Fibroblast of the aortic adventitia (primary cell): ENCODE results near the gene RAB19. TPM values are rescaled to one million over a fixed set of nuclear protein-coding genes. Genes with fewer than 3 reads are reported as not detected.

Experiments used
- DNase-seq: peaks from one replicate; pipeline ENCODE4 v3.0.0-alpha.2; 2010; ENCODE audit warnings: low read depth
- H3K4me3 ChIP-seq: 2 replicates; pipeline ENCODE4 v1.5.1; 2011; ENCODE audit warnings: low read depth, mild to moderate bottlenecking, control low read depth, low read length, moderate library complexity
- total RNA-seq: library from RNA; depleted of rRNA; stranded (reverse); fragments of >200 nt; gene quantifications from 2 replicates; pipeline ENCODE4 v1.2.3, GENCODE V29; 2012; ENCODE audit warnings: low replicate concordance
- TF ChIP-seq, protein P1 (sequence below): IDR thresholded peaks from 2 replicates; pipeline ENCODE4 v1.5.1; 2011; ENCODE audit warnings: mild to moderate bottlenecking, low read length, control low read depth, inconsistent platforms; ENCODE audit not compliant: insufficient read depth

RAB19 gene, protein sequence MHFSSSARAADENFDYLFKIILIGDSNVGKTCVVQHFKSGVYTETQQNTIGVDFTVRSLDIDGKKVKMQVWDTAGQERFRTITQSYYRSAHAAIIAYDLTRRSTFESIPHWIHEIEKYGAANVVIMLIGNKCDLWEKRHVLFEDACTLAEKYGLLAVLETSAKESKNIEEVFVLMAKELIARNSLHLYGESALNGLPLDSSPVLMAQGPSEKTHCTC
- not detected in 2 replicates for total RNA-seq

DNA sequence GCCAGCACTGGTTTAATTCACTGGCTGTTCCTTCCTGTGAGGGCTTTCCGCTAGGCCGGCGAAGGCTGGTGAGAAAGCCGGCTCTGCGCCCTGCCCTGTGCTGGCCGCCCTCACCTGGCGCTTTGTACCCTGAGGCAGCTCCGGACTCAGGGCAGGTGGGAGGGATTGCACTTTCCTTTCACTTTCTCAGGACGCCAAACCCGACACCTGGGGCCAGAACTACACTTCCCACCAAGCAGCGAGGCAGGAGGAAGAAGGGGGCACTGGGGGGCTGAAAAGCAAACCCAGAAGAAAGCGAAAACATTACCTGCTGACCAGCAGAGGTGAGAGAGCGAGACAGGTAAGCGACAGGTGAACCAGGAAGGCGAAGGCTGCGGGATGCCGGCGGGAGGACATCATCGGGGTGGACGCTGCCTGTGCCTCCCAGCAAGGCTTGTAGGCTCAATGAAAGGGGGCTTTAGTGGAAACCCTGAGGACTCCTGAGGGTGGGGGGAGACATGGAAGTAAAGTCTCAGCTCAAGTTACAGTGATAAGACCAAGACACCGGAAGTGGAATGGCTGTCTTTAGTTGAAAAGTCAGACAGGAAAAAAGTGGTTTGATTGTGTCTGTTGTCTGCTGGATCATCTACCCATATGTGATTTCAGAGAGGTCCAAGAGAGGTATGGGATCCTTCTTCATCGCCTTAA lies at the start of gene RAB19:
Gene RAB19 (plus strand): TSS at position 181 of the 687 bp plus-strand sequence. CDS start 3,589 bp downstream, outside the sequence.
- TF ChIP-seq, protein P1, sequence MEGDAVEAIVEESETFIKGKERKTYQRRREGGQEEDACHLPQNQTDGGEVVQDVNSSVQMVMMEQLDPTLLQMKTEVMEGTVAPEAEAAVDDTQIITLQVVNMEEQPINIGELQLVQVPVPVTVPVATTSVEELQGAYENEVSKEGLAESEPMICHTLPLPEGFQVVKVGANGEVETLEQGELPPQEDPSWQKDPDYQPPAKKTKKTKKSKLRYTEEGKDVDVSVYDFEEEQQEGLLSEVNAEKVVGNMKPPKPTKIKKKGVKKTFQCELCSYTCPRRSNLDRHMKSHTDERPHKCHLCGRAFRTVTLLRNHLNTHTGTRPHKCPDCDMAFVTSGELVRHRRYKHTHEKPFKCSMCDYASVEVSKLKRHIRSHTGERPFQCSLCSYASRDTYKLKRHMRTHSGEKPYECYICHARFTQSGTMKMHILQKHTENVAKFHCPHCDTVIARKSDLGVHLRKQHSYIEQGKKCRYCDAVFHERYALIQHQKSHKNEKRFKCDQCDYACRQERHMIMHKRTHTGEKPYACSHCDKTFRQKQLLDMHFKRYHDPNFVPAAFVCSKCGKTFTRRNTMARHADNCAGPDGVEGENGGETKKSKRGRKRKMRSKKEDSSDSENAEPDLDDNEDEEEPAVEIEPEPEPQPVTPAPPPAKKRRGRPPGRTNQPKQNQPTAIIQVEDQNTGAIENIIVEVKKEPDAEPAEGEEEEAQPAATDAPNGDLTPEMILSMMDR = no peak
- DNase-seq = no peak
- peak within 1 kb of the TSS; percentile 13 for H3K4me3 ChIP-seq

DNA sequence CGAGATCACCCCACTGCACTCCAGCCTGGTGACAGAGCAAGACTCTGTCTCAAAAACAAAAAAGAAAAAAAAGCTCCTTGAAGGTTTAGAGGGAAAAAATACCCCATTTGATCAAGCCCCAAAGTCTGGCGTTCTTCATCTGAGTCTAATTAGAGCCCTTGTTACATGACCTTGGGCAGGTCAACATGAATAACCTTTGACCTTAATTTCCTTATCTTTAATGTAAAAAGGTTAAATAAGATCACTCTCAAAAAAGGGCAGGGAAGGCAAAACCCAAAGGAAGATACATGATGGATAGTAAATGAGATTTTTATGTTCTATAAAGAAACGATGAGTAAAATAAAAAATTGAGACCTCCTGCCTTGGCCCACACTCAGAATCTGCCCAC lies 45.8 kb upstream of the RAB19 start:
- no peak overlapping the region for H3K4me3 ChIP-seq
- TF ChIP-seq, protein P1 = no peak
- no peak for DNase-seq

DNA sequence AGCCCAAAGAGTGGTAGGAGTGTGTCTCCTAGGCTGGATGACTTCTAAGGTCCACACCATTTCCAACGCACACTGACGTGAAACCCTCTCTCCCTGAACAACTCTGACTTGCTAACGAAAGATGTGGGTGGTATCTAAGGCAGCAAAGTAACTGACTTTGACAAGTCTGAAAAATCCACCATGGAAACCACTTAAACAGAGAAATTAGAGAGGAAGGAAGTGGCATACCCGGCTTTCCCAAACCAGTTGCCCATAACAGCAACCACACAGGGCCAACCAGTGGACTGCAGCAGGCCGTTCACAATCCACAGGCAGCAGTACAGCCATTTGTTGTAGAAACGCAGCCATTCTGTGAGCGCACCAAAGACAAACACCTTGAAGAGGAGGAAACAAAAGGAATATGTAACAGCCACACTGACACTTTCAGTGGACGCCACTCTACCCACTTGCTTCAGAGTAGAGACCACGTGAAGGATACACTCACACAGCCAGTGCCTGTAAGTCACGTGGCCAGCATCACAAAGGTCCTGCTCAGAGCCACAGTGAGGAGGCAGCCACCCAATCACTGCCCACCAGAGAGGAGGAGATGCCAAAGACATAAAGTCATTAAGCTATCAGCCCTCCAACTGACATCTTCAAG lies 45.3 kb upstream of the RAB19 start:
- TF ChIP-seq, protein P1 = no peak
- H3K4me3 ChIP-seq = no peak overlapping the region
- DNase-seq = no peak

DNA sequence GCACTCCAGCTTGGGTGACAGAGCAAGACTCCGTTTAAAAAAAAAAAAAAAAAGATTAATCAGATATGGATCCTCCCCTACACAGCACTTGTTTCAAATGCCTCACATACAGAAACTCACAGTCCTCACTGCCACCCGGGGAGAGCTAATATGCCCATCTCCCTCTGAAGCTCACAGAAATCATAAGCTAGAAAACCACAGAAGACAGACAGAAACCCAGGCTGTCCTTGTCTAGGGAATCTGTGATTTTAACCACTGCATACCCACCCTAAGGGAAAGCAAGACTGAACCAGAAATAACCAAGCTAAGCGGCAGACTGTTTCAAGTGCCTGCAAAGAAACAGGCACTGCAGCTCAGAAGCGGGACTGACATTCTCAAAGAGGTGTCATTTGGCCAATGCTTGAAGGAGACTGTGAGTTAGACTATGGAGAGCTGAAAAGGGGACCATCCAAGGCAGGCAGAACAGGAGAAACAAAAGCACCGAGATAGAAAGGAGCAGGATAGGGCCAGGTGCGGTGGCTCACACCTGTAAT lies 43.1 kb upstream of the RAB19 start:
- no peak for DNase-seq
- no peak overlapping the region for H3K4me3 ChIP-seq
- TF ChIP-seq, protein P1 = no peak

DNA sequence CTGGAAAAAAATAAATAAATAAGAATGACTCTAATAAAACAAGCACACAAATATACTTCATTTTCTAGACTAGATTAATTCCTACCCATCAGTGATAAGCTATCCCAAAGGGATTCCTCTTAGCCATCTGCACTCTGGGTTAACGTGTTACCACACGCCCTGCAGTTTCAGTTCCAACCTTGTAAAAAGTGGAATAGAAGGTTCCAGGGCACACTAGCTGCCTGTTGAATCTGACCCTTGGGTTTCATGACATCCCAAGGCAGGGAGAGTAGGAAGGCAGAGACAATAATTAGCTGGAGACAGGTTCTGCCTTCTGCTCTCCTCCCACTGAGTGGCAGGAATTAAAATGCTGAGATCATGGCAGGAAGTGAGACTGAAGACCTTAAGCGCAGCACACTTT lies 39.0 kb upstream of the RAB19 start:
- H3K4me3 ChIP-seq = no peak overlapping the region
- no peak for DNase-seq
- TF ChIP-seq, protein P1 = no peak

DNA sequence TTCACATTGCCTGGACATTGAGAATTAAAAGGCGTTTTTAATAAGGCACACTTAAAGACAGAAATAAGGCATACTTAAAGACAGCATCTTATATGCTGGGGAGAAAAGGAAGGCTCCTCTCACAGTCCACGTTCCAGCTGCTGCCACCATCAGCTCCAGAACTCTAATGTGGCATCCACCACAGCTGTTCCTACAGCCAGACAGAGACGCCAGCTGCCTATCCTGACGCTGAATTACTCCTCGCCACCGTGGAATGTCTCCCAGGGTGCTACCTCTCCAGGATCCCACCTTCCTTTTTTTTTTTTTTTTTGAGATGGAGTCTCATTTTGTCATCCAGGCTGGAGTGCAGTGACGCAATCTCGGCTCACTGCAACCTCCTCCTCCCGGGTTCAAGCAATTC lies 36.3 kb upstream of the RAB19 start:
- H3K4me3 ChIP-seq = no peak overlapping the region
- DNase-seq = no peak
- TF ChIP-seq, protein P1 = no peak
